HepG2 (cell line): Measurements from ENCODE around the gene ACBD6. TPM values are rescaled to one million over a fixed set of nuclear protein-coding genes. Genes with fewer than 3 reads are reported as not detected.

Source experiments
- ATAC-seq: fragments of 200-7000 bp; cut with Tn5 transposase; 3 replicates; pipeline ENCODE4 v1.9.1; 2020; ENCODE audit warnings: mild to moderate bottlenecking, moderate library complexity
- BruUV-seq: library from RNA; stranded (reverse); fragments of 400-500 nt; replicated peaks from 2 replicates; lab custom pipeline; 2021; lab: Mats Ljungman, UMichigan
- CTCF ChIA-PET: fragments of 300-600 bp; formaldehyde crosslinking; extraction: SDS; loops from one replicate; lab custom pipeline; 2021; ENCODE audit warnings: low total read pairs, inconsistent platforms, low intra/inter-chr PET ratio; lab: Yijun Ruan, JAX
- POLR2A ChIA-PET: fragments of 350-600 bp; sonication (Branson Sonifier 250); formaldehyde crosslinking; loops from one replicate; lab custom pipeline; 2020; ENCODE audit warnings: antibody characterized with exemption, inconsistent platforms; lab: Yijun Ruan, JAX
- DNase-seq: peaks from one replicate; pipeline ENCODE4 v3.0.0-alpha.2; 2015; ENCODE audit warnings: low spot score
- FAIRE-seq: peaks from 3 replicates; lab custom pipeline; 2011; peaks lifted over from hg19 to GRCh38; lab: Jason Lieb, UNC
- H2AFZ ChIP-seq: one replicate; pipeline ENCODE4 v1.6.1; 2011; ENCODE audit warnings: low read length, inconsistent platforms
- H3K27ac ChIP-seq: fragments of 300-600 bp; 3 replicates; pipeline ENCODE4 v1.8.0; 2011; ENCODE audit warnings: mixed run types, mild to moderate bottlenecking, mixed read lengths, low read length, inconsistent platforms; ENCODE audit not compliant: insufficient read depth; ENCODE audit errors: extremely low read length
- H3K27me3 ChIP-seq, 2 experiments: fragments of 200-600 bp in 1 of 2; 2 replicates in 1 of 2; 3 replicates in 1 of 2; pipeline versions ENCODE4 v1.6.0 to v1.8.0; 2011; ENCODE audit warnings: low read length in 2 of 2, mild to moderate bottlenecking in 2 of 2, moderate library complexity in 2 of 2, inconsistent platforms in 1 of 2; ENCODE audit not compliant: insufficient read depth in 2 of 2, control insufficient read depth in 1 of 2
- H3K36me3 ChIP-seq, 2 experiments: fragments of 200-600 bp in 1 of 2; replicated peaks in 1 of 2; 2 replicates in 1 of 2; 3 replicates in 1 of 2; pipeline versions ENCODE4 v1.5.1 to v1.8.0; 2011; ENCODE audit warnings: low read length in 2 of 2, inconsistent platforms in 1 of 2; ENCODE audit not compliant: insufficient read depth in 2 of 2, control insufficient read depth in 1 of 2
- H3K4me1 ChIP-seq: 2 replicates; pipeline ENCODE4 v1.5.1; 2012; ENCODE audit warnings: low read length, inconsistent platforms; ENCODE audit not compliant: insufficient read depth
- H3K4me2 ChIP-seq: 2 replicates; pipeline ENCODE4 v1.6.0; 2011; ENCODE audit warnings: low read depth, low read length, inconsistent platforms
- H3K4me3 ChIP-seq, 3 experiments: fragments of 200-600 bp in 1 of 3; sonication (generic), shearing (Covaris generic) in 1 of 3; replicated peaks in 1 of 3; 2 replicates each; pipeline ENCODE4 v1.5.1; 2011 to 2016; ENCODE audit warnings: low read length in 3 of 3, inconsistent platforms in 2 of 3, low read depth in 2 of 3, mild to moderate bottlenecking in 2 of 3, control low read depth in 1 of 3, mixed read lengths in 1 of 3; ENCODE audit not compliant: insufficient read depth in 1 of 3
- H3K79me2 ChIP-seq: one replicate; pipeline ENCODE4 v1.6.1; 2011; ENCODE audit warnings: low read length, inconsistent platforms; ENCODE audit not compliant: insufficient read depth
- H3K9ac ChIP-seq: 2 replicates; pipeline ENCODE4 v1.6.0; 2011; ENCODE audit warnings: mild to moderate bottlenecking, low read depth, low read length, inconsistent platforms; ENCODE audit not compliant: insufficient read depth
- H3K9me3 ChIP-seq: 2 replicates; pipeline ENCODE4 v1.5.1; 2012; ENCODE audit warnings: mild to moderate bottlenecking, low read length
- H4K20me1 ChIP-seq: 2 replicates; pipeline ENCODE4 v1.6.0; 2011; ENCODE audit warnings: inconsistent platforms, mild to moderate bottlenecking, low read length, moderate library complexity; ENCODE audit not compliant: insufficient read depth
- ADNP ChIP-seq: sonication (generic); formaldehyde crosslinking; IDR thresholded peaks from 2 replicates; pipeline ENCODE4 v1.4.0; 2020; ENCODE audit warnings: missing genetic modification reagents
- ATM ChIP-seq: fragments of 450-650 bp; IDR thresholded peaks from 2 replicates; pipeline ENCODE4 v1.7.1; 2017; ENCODE audit warnings: mild to moderate bottlenecking, borderline replicate concordance
- BORCS8-MEF2B ChIP-seq: sonication (generic); formaldehyde crosslinking; IDR thresholded peaks from 2 replicates; pipeline ENCODE4 v1.8.0; 2022; ENCODE audit warnings: mild to moderate bottlenecking, missing genetic modification reagents
- CCDC6 ChIP-seq: sonication (generic); formaldehyde crosslinking; IDR thresholded peaks from 2 replicates; pipeline ENCODE4 v1.8.1; 2022; ENCODE audit warnings: mild to moderate bottlenecking, missing genetic modification reagents, moderate library complexity
- FOXO1 ChIP-seq: sonication (generic); formaldehyde crosslinking; IDR thresholded peaks from 2 replicates; pipeline ENCODE4 v1.4.0; 2020; ENCODE audit warnings: missing genetic modification reagents
- HOXA5 ChIP-seq: sonication (generic); formaldehyde crosslinking; IDR thresholded peaks from 2 replicates; pipeline ENCODE4 v1.4.0; 2020; ENCODE audit warnings: missing genetic modification reagents
- MED13 ChIP-seq: sonication (generic); formaldehyde crosslinking; IDR thresholded peaks from 2 replicates; pipeline ENCODE4 v1.5.0; 2020; ENCODE audit warnings: missing genetic modification reagents
- PHF5A ChIP-seq: IDR thresholded peaks from one replicate; pipeline ENCODE4 v1.6.1; 2018; ENCODE audit warnings: low read depth, missing genetic modification reagents; ENCODE audit not compliant: unreplicated experiment
- RBM22 ChIP-seq: fragments of 200-400 bp; formaldehyde crosslinking; optimal IDR thresholded peaks from 2 replicates; pipeline ENCODE3; 2017; ENCODE audit warnings: mild to moderate bottlenecking, low read length, moderate library complexity
- RBM39 ChIP-seq: fragments of 200-400 bp; formaldehyde crosslinking; IDR thresholded peaks from one replicate; pipeline ENCODE4 v1.6.1; 2018; ENCODE audit warnings: antibody characterized with exemption, mild to moderate bottlenecking, low read depth, low read length; ENCODE audit not compliant: poor library complexity, severe bottlenecking
- SMC3 ChIP-seq: IDR thresholded peaks from 2 replicates; pipeline ENCODE4 v1.6.1; 2011; ENCODE audit warnings: low read length, improper control_type of control experiment
- TMF1 ChIP-seq: sonication (generic); formaldehyde crosslinking; IDR thresholded peaks from 2 replicates; pipeline ENCODE4 v1.8.1; 2022; ENCODE audit warnings: low read depth, missing genetic modification reagents
- ZFP82 ChIP-seq: sonication (generic); formaldehyde crosslinking; IDR thresholded peaks from 2 replicates; pipeline ENCODE4 v1.5.1; 2020; ENCODE audit warnings: mild to moderate bottlenecking, missing genetic modification reagents, borderline replicate concordance
- ZNF781 ChIP-seq: sonication (generic); formaldehyde crosslinking; IDR thresholded peaks from 2 replicates; pipeline ENCODE4 v1.5.1; 2020; ENCODE audit warnings: borderline replicate concordance, mild to moderate bottlenecking, missing genetic modification reagents; ENCODE audit errors: not compliant biosample characterization
- WGBS: methylation state at CpG from one replicate; pipeline ENCODE4 v1.1.6; 2017; ENCODE audit warnings: low lambda C conversion rate; 5-methylcytosine and 5-hydroxymethylcytosine counted together
- in situ Hi-C: cut with HindIII; loops from 2 replicates; pipeline ENCODE4 v1.10.0; 2017; ENCODE audit warnings: low pct_unique_long_range_greater_than_20kb; ENCODE audit not compliant: extremely low pct_ligation_motif_present
- intact Hi-C: fragments of 100-400 bp; cut with micrococcal nuclease; formaldehyde crosslinking; loops from one replicate; pipeline ENCODE4 v1.10.0; 2022; ENCODE audit not compliant: unreplicated experiment
- polyA plus RNA-seq, 8 experiments: library from polyadenylated mRNA; depleted of rRNA in 3 of 8; stranded (reverse) in 7 of 8; unstranded in 1 of 8; fragments of >200 nt; fragmentation: Illumina TruSeq in 4 of 8; extraction: Trizol in 4 of 8; gene quantifications; 2 replicates each; pipeline versions ENCODE4 v1.2.1 to v1.2.3, GENCODE V29; 2011 to 2016; ENCODE audit warnings: low read depth in 4 of 8, missing spikeins in 1 of 8, mixed read lengths in 1 of 8; ENCODE audit not compliant: insufficient read depth in 1 of 8
- total RNA-seq, 5 experiments: library from RNA; depleted of rRNA; stranded (reverse); fragments of >200 nt; fragmentation: Illumina TruSeq; extraction: Trizol; gene quantifications; 2 replicates each; pipeline ENCODE4 v1.2.3, GENCODE V29; 2016; ENCODE audit warnings: low read depth in 1 of 5
- TF ChIP-seq, protein P1 (sequence below): sonication (generic); formaldehyde crosslinking; IDR thresholded peaks from 2 replicates; pipeline ENCODE4 v1.5.0; 2020; ENCODE audit warnings: mild to moderate bottlenecking, missing genetic modification reagents, moderate library complexity
- TF ChIP-seq, protein P2 (sequence below): sonication (generic); formaldehyde crosslinking; IDR thresholded peaks from 2 replicates; pipeline ENCODE4; 2020; ENCODE audit warnings: missing genetic modification reagents, mild to moderate bottlenecking, borderline replicate concordance
- TF ChIP-seq, protein P3 (sequence below): sonication (generic); formaldehyde crosslinking; IDR thresholded peaks from 2 replicates; pipeline ENCODE4 v1.5.1; 2020; ENCODE audit warnings: mild to moderate bottlenecking, missing genetic modification reagents

Gene ACBD6
- total and polyA plus RNA-seq, 2 of the 13 experiments (the other 11 are each of a cell fraction or from before 2014, with no cell fraction given) = 33.5 to 47.2 TPM

DNA sequence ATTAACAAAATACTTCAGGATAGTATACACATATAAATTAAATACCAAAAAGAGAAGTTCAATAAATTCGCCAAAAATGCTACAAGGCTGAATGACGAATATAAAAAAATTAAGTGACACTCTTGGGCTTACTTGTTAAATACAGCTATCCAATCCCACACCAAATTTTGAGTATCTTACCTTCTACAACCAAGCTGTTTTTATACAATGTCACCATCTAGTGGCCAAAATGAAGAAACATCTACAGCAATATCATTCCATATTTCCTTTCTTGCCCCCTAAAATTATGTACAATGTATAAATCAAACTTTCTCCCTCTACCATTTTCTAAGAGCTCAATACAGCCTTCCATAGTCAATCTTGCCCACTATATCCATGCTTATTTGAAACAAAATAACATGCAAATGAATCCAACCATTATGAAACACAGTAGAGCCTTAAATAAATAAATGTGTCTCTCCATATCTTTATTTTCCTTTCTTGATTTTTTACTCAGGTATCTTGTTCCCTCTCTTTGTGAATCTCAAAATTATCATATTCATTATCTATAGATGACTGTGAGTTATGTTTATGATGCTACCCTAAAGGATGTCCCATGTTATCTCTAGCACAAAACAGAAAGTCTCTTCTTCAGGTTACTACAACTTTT, 86.3 kb downstream of the ACBD6 start:
- ChIA-PET CTCF (interaction anchor here (1.3 to 3.1 kb wide), 3 partner anchors 163 to 228 kb away, joined by 3 to 24 read pairs (median 17); no protein-coding TSS in a partner anchor), POLR2A (no interaction called here)
- no peaks in the 10 kb centered on the region for H3K9me3 ChIP-seq
- intact Hi-C loops = loop anchor here (1.0 kb wide), 2 partner anchors 164 to 228 kb away; no protein-coding TSS in a partner anchor
- H3K9ac ChIP-seq = no peak overlapping the region
- ATAC-seq = peak; percentile 47; the same call in 2 of the 3 replicates
- no peak overlapping the region for H3K27ac ChIP-seq
- FAIRE-seq = no peak
- DNase-seq = peak; percentile 28
- no peak overlapping the region for H3K4me2 ChIP-seq
- H3K4me3 ChIP-seq = no peak overlapping the region
- no peaks in the 10 kb centered on the region; a peak in 3 of 5 replicates for H3K36me3 ChIP-seq
- no peaks in the 10 kb centered on the region for H4K20me1 ChIP-seq
- 66% methylated on average over 2 of the region's 2 CpGs for WGBS
- H3K79me2 ChIP-seq = no peaks in the 10 kb centered on the region
- no peak overlapping the region for H2AFZ ChIP-seq
- no peaks in the 10 kb centered on the region for H3K27me3 ChIP-seq
- in situ Hi-C loops = loop anchor here (5.0 kb wide), 2 partner anchors 164 to 229 kb away; no protein-coding TSS in a partner anchor
- no TSS peak for BruUV-seq
- H3K4me1 ChIP-seq = no peaks in the 10 kb centered on the region
- TF ChIP-seq ADNP (CRISPR knock-in tag) (no peak), BORCS8-MEF2B (CRISPR knock-in tag) (no peak), HOXA5 (CRISPR knock-in tag) (no peak), TMF1 (CRISPR knock-in tag) (no peak), ZFP82 (no peak), MED13 (CRISPR knock-in tag) (no peak), PHF5A (no peak), CCDC6 (no peak), ATM (no peak), FOXO1 (CRISPR knock-in tag) (no peak), ZNF781 (CRISPR knock-in tag) (no peak), RBM22 (no peak), RBM39 (no peak), SMC3 (peak; percentile 74)
- TF ChIP-seq, protein P1, sequence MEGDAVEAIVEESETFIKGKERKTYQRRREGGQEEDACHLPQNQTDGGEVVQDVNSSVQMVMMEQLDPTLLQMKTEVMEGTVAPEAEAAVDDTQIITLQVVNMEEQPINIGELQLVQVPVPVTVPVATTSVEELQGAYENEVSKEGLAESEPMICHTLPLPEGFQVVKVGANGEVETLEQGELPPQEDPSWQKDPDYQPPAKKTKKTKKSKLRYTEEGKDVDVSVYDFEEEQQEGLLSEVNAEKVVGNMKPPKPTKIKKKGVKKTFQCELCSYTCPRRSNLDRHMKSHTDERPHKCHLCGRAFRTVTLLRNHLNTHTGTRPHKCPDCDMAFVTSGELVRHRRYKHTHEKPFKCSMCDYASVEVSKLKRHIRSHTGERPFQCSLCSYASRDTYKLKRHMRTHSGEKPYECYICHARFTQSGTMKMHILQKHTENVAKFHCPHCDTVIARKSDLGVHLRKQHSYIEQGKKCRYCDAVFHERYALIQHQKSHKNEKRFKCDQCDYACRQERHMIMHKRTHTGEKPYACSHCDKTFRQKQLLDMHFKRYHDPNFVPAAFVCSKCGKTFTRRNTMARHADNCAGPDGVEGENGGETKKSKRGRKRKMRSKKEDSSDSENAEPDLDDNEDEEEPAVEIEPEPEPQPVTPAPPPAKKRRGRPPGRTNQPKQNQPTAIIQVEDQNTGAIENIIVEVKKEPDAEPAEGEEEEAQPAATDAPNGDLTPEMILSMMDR (CRISPR knock-in tag) = peak; percentile 73
- TF ChIP-seq, protein P2, sequence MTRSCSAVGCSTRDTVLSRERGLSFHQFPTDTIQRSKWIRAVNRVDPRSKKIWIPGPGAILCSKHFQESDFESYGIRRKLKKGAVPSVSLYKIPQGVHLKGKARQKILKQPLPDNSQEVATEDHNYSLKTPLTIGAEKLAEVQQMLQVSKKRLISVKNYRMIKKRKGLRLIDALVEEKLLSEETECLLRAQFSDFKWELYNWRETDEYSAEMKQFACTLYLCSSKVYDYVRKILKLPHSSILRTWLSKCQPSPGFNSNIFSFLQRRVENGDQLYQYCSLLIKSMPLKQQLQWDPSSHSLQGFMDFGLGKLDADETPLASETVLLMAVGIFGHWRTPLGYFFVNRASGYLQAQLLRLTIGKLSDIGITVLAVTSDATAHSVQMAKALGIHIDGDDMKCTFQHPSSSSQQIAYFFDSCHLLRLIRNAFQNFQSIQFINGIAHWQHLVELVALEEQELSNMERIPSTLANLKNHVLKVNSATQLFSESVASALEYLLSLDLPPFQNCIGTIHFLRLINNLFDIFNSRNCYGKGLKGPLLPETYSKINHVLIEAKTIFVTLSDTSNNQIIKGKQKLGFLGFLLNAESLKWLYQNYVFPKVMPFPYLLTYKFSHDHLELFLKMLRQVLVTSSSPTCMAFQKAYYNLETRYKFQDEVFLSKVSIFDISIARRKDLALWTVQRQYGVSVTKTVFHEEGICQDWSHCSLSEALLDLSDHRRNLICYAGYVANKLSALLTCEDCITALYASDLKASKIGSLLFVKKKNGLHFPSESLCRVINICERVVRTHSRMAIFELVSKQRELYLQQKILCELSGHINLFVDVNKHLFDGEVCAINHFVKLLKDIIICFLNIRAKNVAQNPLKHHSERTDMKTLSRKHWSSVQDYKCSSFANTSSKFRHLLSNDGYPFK (CRISPR knock-in tag) = no peak
- TF ChIP-seq, protein P3, sequence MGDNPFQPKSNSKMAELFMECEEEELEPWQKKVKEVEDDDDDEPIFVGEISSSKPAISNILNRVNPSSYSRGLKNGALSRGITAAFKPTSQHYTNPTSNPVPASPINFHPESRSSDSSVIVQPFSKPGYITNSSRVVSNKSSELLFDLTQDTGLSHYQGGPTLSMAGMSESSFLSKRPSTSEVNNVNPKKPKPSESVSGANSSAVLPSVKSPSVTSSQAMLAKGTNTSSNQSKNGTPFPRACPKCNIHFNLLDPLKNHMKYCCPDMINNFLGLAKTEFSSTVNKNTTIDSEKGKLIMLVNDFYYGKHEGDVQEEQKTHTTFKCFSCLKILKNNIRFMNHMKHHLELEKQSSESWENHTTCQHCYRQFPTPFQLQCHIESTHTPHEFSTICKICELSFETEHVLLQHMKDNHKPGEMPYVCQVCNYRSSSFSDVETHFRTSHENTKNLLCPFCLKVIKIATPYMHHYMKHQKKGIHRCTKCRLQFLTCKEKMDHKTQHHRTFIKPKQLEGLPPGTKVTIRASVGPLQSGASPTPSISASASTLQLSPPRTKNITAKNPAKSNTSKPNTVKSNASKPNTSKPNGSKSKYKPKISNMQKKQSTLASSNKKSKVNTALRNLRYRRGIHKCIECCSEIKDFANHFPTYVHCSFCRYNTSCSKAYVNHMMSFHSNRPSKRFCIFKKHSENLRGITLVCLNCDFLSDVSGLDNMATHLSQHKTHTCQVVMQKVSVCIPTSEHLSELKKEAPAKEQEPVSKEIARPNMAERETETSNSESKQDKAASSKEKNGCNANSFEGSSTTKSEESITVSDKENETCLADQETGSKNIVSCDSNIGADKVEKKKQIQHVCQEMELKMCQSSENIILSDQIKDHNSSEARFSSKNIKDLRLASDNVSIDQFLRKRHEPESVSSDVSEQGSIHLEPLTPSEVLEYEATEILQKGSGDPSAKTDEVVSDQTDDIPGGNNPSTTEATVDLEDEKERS (CRISPR knock-in tag) = no peak
